Endothelial cell of umbilical vein (primary cell): ENCODE measurements around the gene CASP5. TPM values are rescaled to one million over a fixed set of nuclear protein-coding genes. Genes with fewer than 3 reads are reported as not detected.

ENCODE experiments used
- BruUV-seq: library from RNA; stranded (reverse); fragments of 400-500 nt; replicated peaks from 2 replicates; lab custom pipeline; 2021; lab: Mats Ljungman, UMichigan
- CTCF ChIA-PET: fragments of 300-600, 350-600 bp; sonication (Branson Sonifier 250); formaldehyde crosslinking; loops from one replicate; lab custom pipeline; 2021; ENCODE audit warnings: antibody characterized with exemption, inconsistent platforms; lab: Charles Lee
- POLR2A ChIA-PET: fragments of 300-600, 350-600 bp; sonication (Branson Sonifier 250); formaldehyde crosslinking; loops from one replicate; lab custom pipeline; 2021; ENCODE audit warnings: antibody characterized with exemption, inconsistent platforms; lab: Charles Lee
- DNase-seq: peaks from one replicate; pipeline ENCODE4 v3.0.0-alpha.2; 2011; ENCODE audit warnings: low read depth, low spot score
- FAIRE-seq: peaks from 2 replicates; lab custom pipeline; 2011; peaks lifted over from hg19 to GRCh38; lab: Jason Lieb, UNC
- H2AFZ ChIP-seq: 2 replicates; pipeline ENCODE4 v1.6.0; 2012; ENCODE audit warnings: low read depth, low read length, control low read depth, inconsistent platforms
- H3K27ac ChIP-seq: 2 replicates; pipeline ENCODE4 v1.5.1; 2011; ENCODE audit warnings: low read depth, mild to moderate bottlenecking, control low read depth, low read length, moderate library complexity; ENCODE audit not compliant: insufficient read depth
- H3K27me3 ChIP-seq, 2 experiments: 2 replicates each; pipeline versions ENCODE4 v1.6.0 to v1.6.1; 2011; ENCODE audit warnings: low read length in 2 of 2, mixed read lengths in 1 of 2; ENCODE audit not compliant: control insufficient read depth in 2 of 2, insufficient read depth in 2 of 2
- H3K36me3 ChIP-seq, 2 experiments: 2 replicates in 1 of 2; 3 replicates in 1 of 2; pipeline ENCODE4 v1.5.1; 2011; ENCODE audit warnings: low read length in 2 of 2, mild to moderate bottlenecking in 1 of 2, moderate library complexity in 1 of 2; ENCODE audit not compliant: control insufficient read depth in 2 of 2, insufficient read depth in 2 of 2; ENCODE audit errors: extremely low read depth in 1 of 2
- H3K4me1 ChIP-seq: 3 replicates; pipeline ENCODE4 v1.5.1; 2011; ENCODE audit warnings: mild to moderate bottlenecking, low read length; ENCODE audit not compliant: control insufficient read depth, insufficient read depth; ENCODE audit errors: extremely low read depth
- H3K4me2 ChIP-seq: 2 replicates; pipeline ENCODE4 v1.6.1; 2011; ENCODE audit warnings: low read length, control low read depth, mixed read lengths; ENCODE audit not compliant: insufficient read depth
- H3K4me3 ChIP-seq, 3 experiments: fragments of 200-600 bp in 1 of 3; sonication (generic), shearing (Covaris generic) in 1 of 3; replicated peaks in 1 of 3; 2 replicates each; pipeline ENCODE4 v1.5.1; 2011 to 2016; ENCODE audit warnings: control low read depth in 3 of 3, low read length in 3 of 3, mild to moderate bottlenecking in 2 of 3, inconsistent platforms in 1 of 3, low read depth in 1 of 3, moderate library complexity in 1 of 3; ENCODE audit not compliant: insufficient read depth in 1 of 3
- H3K79me2 ChIP-seq: 2 replicates; pipeline ENCODE4 v1.6.0; 2012; ENCODE audit warnings: low read length, inconsistent platforms; ENCODE audit not compliant: control insufficient read depth, insufficient read depth
- H3K9ac ChIP-seq: replicated peaks from 2 replicates; pipeline ENCODE3; 2011; ENCODE audit warnings: low read length, control low read depth; ENCODE audit not compliant: insufficient read depth; ENCODE audit errors: extremely low read depth
- H3K9me1 ChIP-seq: replicated peaks from 3 replicates; pipeline ENCODE4 v1.6.0; 2011; ENCODE audit warnings: mild to moderate bottlenecking, low read length; ENCODE audit not compliant: control insufficient read depth, insufficient read depth; ENCODE audit errors: extremely low read depth
- H3K9me3 ChIP-seq: replicated peaks from 2 replicates; pipeline ENCODE4 v1.5.1; 2012; ENCODE audit warnings: low read length, inconsistent platforms; ENCODE audit not compliant: control insufficient read depth, insufficient read depth
- H4K20me1 ChIP-seq: replicated peaks from 2 replicates; pipeline ENCODE3; 2011; ENCODE audit warnings: mild to moderate bottlenecking, low read length; ENCODE audit not compliant: control insufficient read depth, insufficient read depth; ENCODE audit errors: extremely low read depth
- CTCF ChIP-seq, 2 donors: IDR thresholded peaks; 1 replicate in 1 of 2; 2 replicates in 1 of 2; pipeline ENCODE4 v1.5.1; 2011; ENCODE audit warnings: low read length in 2 of 2, mild to moderate bottlenecking in 2 of 2, moderate library complexity in 2 of 2, control low read depth in 1 of 2, inconsistent platforms in 1 of 2, low read depth in 1 of 2; ENCODE audit not compliant: insufficient read depth in 1 of 2; ENCODE audit errors: extremely low read depth in 1 of 2
- EZH2 ChIP-seq: IDR thresholded peaks from 2 replicates; pipeline ENCODE4 v1.6.1; 2012; ENCODE audit warnings: borderline replicate concordance, low read depth, mild to moderate bottlenecking, moderate library complexity, low read length, inconsistent platforms; ENCODE audit not compliant: severe bottlenecking
- FOS ChIP-seq: IDR thresholded peaks from 2 replicates; pipeline ENCODE4 v1.6.1; 2011; ENCODE audit warnings: mild to moderate bottlenecking, low read length, moderate library complexity, borderline replicate concordance; ENCODE audit not compliant: insufficient read depth
- GATA2 ChIP-seq: IDR thresholded peaks from 2 replicates; pipeline ENCODE4 v1.7.0; 2011; ENCODE audit warnings: low read depth, mild to moderate bottlenecking, moderate library complexity, mixed read lengths, low read length; ENCODE audit not compliant: insufficient read length, insufficient read depth
- JUN ChIP-seq: IDR thresholded peaks from 2 replicates; pipeline ENCODE4 v1.6.1; 2011; ENCODE audit warnings: borderline replicate concordance, low read depth; ENCODE audit not compliant: insufficient read length, insufficient read depth
- MAX ChIP-seq: IDR thresholded peaks from 2 replicates; pipeline ENCODE4 v1.6.1; 2011; ENCODE audit not compliant: insufficient read depth, insufficient read length
- MYC ChIP-seq: IDR thresholded peaks from one replicate; pipeline ENCODE4 v1.6.1; 2011; ENCODE audit warnings: mild to moderate bottlenecking, low read depth, low read length
- POLR2A ChIP-seq: IDR thresholded peaks from 2 replicates; pipeline ENCODE4 v1.6.1; 2012; ENCODE audit warnings: low read depth, mild to moderate bottlenecking, control low read depth, low read length
- POLR2AphosphoS5 ChIP-seq: IDR thresholded peaks from 2 replicates; pipeline ENCODE4 v1.6.1; 2012; ENCODE audit warnings: low read depth, mild to moderate bottlenecking, control low read depth, low read length, moderate library complexity; ENCODE audit not compliant: insufficient read depth
- dilution Hi-C: fragments of 300-500 bp; cut with MboI; formaldehyde crosslinking; loops from one replicate; pipeline ENCODE4 v1.15.0; 2019; ENCODE audit warnings: low sequenced_read_pairs; ENCODE audit not compliant: extremely low pct_ligation_motif_present
- intact Hi-C: fragments of 100-400 bp; cut with micrococcal nuclease; formaldehyde crosslinking; loops from one replicate; pipeline ENCODE4 v1.10.0; 2022
- polyA plus RNA-seq, 4 experiments: library from polyadenylated mRNA; depleted of rRNA in 3 of 4; stranded (reverse) in 3 of 4; unstranded in 1 of 4; fragments of >200 nt; gene quantifications; 2 replicates each; pipeline versions ENCODE4 v1.2.1 to v1.2.3, GENCODE V29; 2011 to 2012; ENCODE audit warnings: missing spikeins in 1 of 4
- total RNA-seq: library from RNA; stranded (reverse); gene quantifications from 2 replicates; pipeline ENCODE4 v1.2.3, GENCODE V29; 2021

CASP5 gene
- total and polyA plus RNA-seq, 2 donors (not counting 3 experiments of a cell fraction or from before 2014, with no cell fraction given): not detected

GRCh38 chr11:105054723-105055493, 31.9 kb upstream of the CASP5 start:
- no peaks in the 10 kb centered on the region for H3K27me3 ChIP-seq
- no peak for FAIRE-seq
- ChIA-PET CTCF (interaction anchor here (1.3 to 2.0 kb wide), 2 partner anchors 8 to 54 kb away, joined by 3 to 8 read pairs; no protein-coding TSS in a partner anchor), POLR2A (no interaction called here)
- H3K9ac ChIP-seq: no peak overlapping the region
- H3K9me3 ChIP-seq: no peaks in the 10 kb centered on the region
- no peak overlapping the region for H3K4me3 ChIP-seq
- no peaks in the 10 kb centered on the region for H4K20me1 ChIP-seq
- no peaks in the 10 kb centered on the region for H3K9me1 ChIP-seq
- DNase-seq: no peak
- intact Hi-C loops: no loop called here
- H3K4me2 ChIP-seq: no peak overlapping the region
- no peaks in the 10 kb centered on the region for H3K36me3 ChIP-seq
- H3K79me2 ChIP-seq: no peaks in the 10 kb centered on the region
- no TSS peak for BruUV-seq
- no peaks in the 10 kb centered on the region for H3K4me1 ChIP-seq
- no peak overlapping the region for H3K27ac ChIP-seq
- dilution Hi-C loops: no loop called here
- H2AFZ ChIP-seq: no peak overlapping the region
- no peak for TF ChIP-seq GATA2
- TF ChIP-seq JUN: no peak
- no peak for TF ChIP-seq FOS
- TF ChIP-seq CTCF (IDR thresholded peaks at IDR 0.05; ENCODE audit: extremely low read depth in 1 of 2, insufficient read depth in 1 of 2, low read depth in 1 of 2, low read length in 2 of 2): no peak
- no peak for TF ChIP-seq POLR2AphosphoS5
- TF ChIP-seq EZH2: no peak
- no peak for TF ChIP-seq MYC
- no peak for TF ChIP-seq MAX
- no peak for TF ChIP-seq POLR2A
